Germinal center (tissue), 1 donor: ENCODE data around the gene CNPY1.

ENCODE experiments used
- DNase-seq: peaks from one replicate; pipeline ENCODE4 v3.0.0; 2012; ENCODE audit warnings: mixed read lengths, low spot score

The CNPY1 gene

GRCh38 chr7:155454183-155455112 is 91.9 kb downstream of the CNPY1 start:
- DNase-seq, result no peak

GRCh38 chr7:155453296-155454182 is 92.8 kb downstream of the CNPY1 start:
- no peak for DNase-seq

- DNase-seq, result no peak
Observed at GRCh38 chr7:155452505-155453295, 93.7 kb downstream of the CNPY1 start.

- no peak for DNase-seq
Observed at GRCh38 chr7:155451840-155452239, 94.5 kb downstream of the CNPY1 start.
